HG02642 (cell line): ENCODE measurements around the gene SPDYE2.
A peak's percentile ranks its signal among the peaks of the same experiment; 100 is the strongest.
"Not testable (repeated sequence)": the region's sequence is repeated elsewhere in the genome, so short reads cannot be mapped to it uniquely, and the experiment has no call there.

ENCODE experiments used
- ATAC-seq: cut with Tn5 transposase; IDR thresholded peaks from one replicate; pipeline ENCODE4 v1.9.1; 2021; ENCODE audit warnings: mild to moderate bottlenecking; ENCODE audit not compliant: unreplicated experiment, poor library complexity

The SPDYE2 gene

GRCh38 chr7:102550808-102551422 is at the start of gene SPDYE2:
TSS of gene SPDYE2 (plus strand) at chr7:102551226. CDS start at chr7:102553256, 2,030 bp downstream.
- not testable (repeated sequence) for ATAC-seq

- not testable (repeated sequence) for ATAC-seq
These were observed 47.9 kb upstream of the SPDYE2 start for GRCh38 chr7:102503141-102503540.

GRCh38 chr7:102505298-102506185 is 45.5 kb upstream of the SPDYE2 start:
- ATAC-seq: not testable (repeated sequence)

GRCh38 chr7:102507410-102508088 is 43.5 kb upstream of the SPDYE2 start:
- ATAC-seq: not testable (repeated sequence)

- not testable (repeated sequence) for ATAC-seq
These were observed 40.5 kb upstream of the SPDYE2 start for GRCh38 chr7:102510575-102510974.

GRCh38 chr7:102511860-102512522 is 39.0 kb upstream of the SPDYE2 start:
- ATAC-seq: peak; percentile 36

GRCh38 chr7:102512642-102513221 is 38.3 kb upstream of the SPDYE2 start:
- ATAC-seq: not testable (repeated sequence)

- ATAC-seq: peak; percentile 70
These were observed 35.9 kb upstream of the SPDYE2 start for GRCh38 chr7:102514881-102515721.

- ATAC-seq: not testable (repeated sequence)
These were observed 35.1 kb upstream of the SPDYE2 start for GRCh38 chr7:102515889-102516288.

GRCh38 chr7:102516951-102517350 is 34.1 kb upstream of the SPDYE2 start:
- not testable (repeated sequence) for ATAC-seq

- peak; percentile 74 for ATAC-seq
These were observed 33.4 kb upstream of the SPDYE2 start, which contains the start of gene RASA4B for GRCh38 chr7:102517550-102518147. TSS of gene RASA4B (minus strand) at chr7:102517777. CDS start at chr7:102517710, 67 bp downstream.

- not testable (repeated sequence) for ATAC-seq
These were observed 30.2 kb upstream of the SPDYE2 start for GRCh38 chr7:102520797-102521196.

GRCh38 chr7:102524803-102525202 is 26.2 kb upstream of the SPDYE2 start:
- ATAC-seq: not testable (repeated sequence)

- not testable (repeated sequence) for ATAC-seq
These were observed 23.8 kb upstream of the SPDYE2 start for GRCh38 chr7:102527182-102527581.

- not testable (repeated sequence) for ATAC-seq
These were observed 22.9 kb upstream of the SPDYE2 start for GRCh38 chr7:102527822-102528793.

GRCh38 chr7:102531583-102531982 is 19.4 kb upstream of the SPDYE2 start:
- not testable (repeated sequence) for ATAC-seq

- ATAC-seq: not testable (repeated sequence)
These were observed 18.9 kb upstream of the SPDYE2 start for GRCh38 chr7:102532127-102532526.
